Esophagus (tissue), 2 donors: ENCODE data around the gene RNF31. TPM values are rescaled to one million over a fixed set of nuclear protein-coding genes. Genes with fewer than 3 reads are reported as not detected.
"Not testable (repeated sequence)": the region's sequence is repeated elsewhere in the genome, so short reads cannot be mapped to it uniquely, and the experiment has no call there.

Experiments
- H3K27ac ChIP-seq, 2 donors: one replicate each; pipeline ENCODE4 v1.5.1; 2013; ENCODE audit warnings: low read depth in 2 of 2, mild to moderate bottlenecking in 2 of 2, inconsistent platforms in 1 of 2, low read length in 1 of 2, moderate library complexity in 1 of 2
- H3K27me3 ChIP-seq, 2 donors: one replicate each; pipeline ENCODE4 v1.6.1; 2013; ENCODE audit warnings: low read length in 2 of 2, control low read depth in 1 of 2, mild to moderate bottlenecking in 1 of 2; ENCODE audit not compliant: insufficient read depth in 2 of 2, control insufficient read depth in 1 of 2
- H3K36me3 ChIP-seq, 2 donors: one replicate each; pipeline ENCODE4 v1.6.1; 2013; ENCODE audit warnings: low read length in 1 of 2; ENCODE audit not compliant: control insufficient read depth in 2 of 2, insufficient read depth in 2 of 2
- H3K4me1 ChIP-seq, 2 donors: one replicate each; pipeline ENCODE4 v1.6.1; 2013; ENCODE audit warnings: low read length in 1 of 2; ENCODE audit not compliant: control insufficient read depth in 2 of 2, insufficient read depth in 2 of 2
- H3K4me3 ChIP-seq, 2 donors: one replicate each; pipeline ENCODE4 v1.5.1; 2013; ENCODE audit warnings: low read length in 2 of 2, mild to moderate bottlenecking in 2 of 2, low read depth in 1 of 2, moderate library complexity in 1 of 2
- H3K9me3 ChIP-seq, 2 donors: one replicate each; pipeline ENCODE4 v1.6.1; 2013; ENCODE audit warnings: mild to moderate bottlenecking in 2 of 2, low read depth in 1 of 2, low read length in 1 of 2, moderate library complexity in 1 of 2; ENCODE audit not compliant: control insufficient read depth in 2 of 2, insufficient read depth in 1 of 2
- WGBS, 2 donors: extraction: QIAGEN DNeasy Blood & Tissue Kit; methylation state at CpG; one replicate each; pipeline ENCODE4 v1.1.7; 2013; 5-methylcytosine and 5-hydroxymethylcytosine counted together
- polyA plus RNA-seq, 2 donors: library from polyadenylated mRNA; stranded (reverse); fragments of 200-250 nt; gene quantifications; one replicate each; pipeline ENCODE4 v1.2.3, GENCODE V29; 2013
- donor health status: healthy with polysubstance abuse.
- donor health status: Bipolar disorder and iron deficiency.

RNF31 gene
- 10 to 100 TPM; 27.4 to 70.6 TPM for polyA plus RNA-seq

- peak within 1 kb of the TSS; percentile 92 to 97 for H3K27ac ChIP-seq
- H3K27me3 ChIP-seq = no peaks in the 10 kb centered on the region
- peaks cover 0 to 14% of the 10 kb centered on the region in 2 donors for H3K4me1 ChIP-seq
- H3K9me3 ChIP-seq = no peaks in the 10 kb centered on the region
- 0 to 1% methylated on average over 57 of the region's 57 CpGs for whole genome bisulfite sequencing, 2 donors
- peaks cover 4 to 29% of the 10 kb centered on the region in 2 donors for H3K36me3 ChIP-seq
- H3K4me3 ChIP-seq = peak within 1 kb of the TSS; percentile 87 to 93
Observed at GRCh38 chr14:24146978-24147760, at the start of gene RNF31. RNF31 (plus strand) TSS chr14:24147498; CDS start chr14:24147699, 201 bp downstream.

- H3K4me1 ChIP-seq = peaks cover 2 to 15% of the 10 kb centered on the region in 2 donors
- 95% methylated on average over 16 of the region's 16 CpGs for WGBS, 2 donors
- peaks cover 3 to 6% of the 10 kb centered on the region in 2 donors for H3K36me3 ChIP-seq
- H3K9me3 ChIP-seq = no peaks in the 10 kb centered on the region
- no peak overlapping the region for H3K27ac ChIP-seq
- no peaks in the 10 kb centered on the region for H3K27me3 ChIP-seq
- H3K4me3 ChIP-seq = no peak overlapping the region
Observed at GRCh38 chr14:24098229-24098926, 48.9 kb upstream of the RNF31 start.

DNA sequence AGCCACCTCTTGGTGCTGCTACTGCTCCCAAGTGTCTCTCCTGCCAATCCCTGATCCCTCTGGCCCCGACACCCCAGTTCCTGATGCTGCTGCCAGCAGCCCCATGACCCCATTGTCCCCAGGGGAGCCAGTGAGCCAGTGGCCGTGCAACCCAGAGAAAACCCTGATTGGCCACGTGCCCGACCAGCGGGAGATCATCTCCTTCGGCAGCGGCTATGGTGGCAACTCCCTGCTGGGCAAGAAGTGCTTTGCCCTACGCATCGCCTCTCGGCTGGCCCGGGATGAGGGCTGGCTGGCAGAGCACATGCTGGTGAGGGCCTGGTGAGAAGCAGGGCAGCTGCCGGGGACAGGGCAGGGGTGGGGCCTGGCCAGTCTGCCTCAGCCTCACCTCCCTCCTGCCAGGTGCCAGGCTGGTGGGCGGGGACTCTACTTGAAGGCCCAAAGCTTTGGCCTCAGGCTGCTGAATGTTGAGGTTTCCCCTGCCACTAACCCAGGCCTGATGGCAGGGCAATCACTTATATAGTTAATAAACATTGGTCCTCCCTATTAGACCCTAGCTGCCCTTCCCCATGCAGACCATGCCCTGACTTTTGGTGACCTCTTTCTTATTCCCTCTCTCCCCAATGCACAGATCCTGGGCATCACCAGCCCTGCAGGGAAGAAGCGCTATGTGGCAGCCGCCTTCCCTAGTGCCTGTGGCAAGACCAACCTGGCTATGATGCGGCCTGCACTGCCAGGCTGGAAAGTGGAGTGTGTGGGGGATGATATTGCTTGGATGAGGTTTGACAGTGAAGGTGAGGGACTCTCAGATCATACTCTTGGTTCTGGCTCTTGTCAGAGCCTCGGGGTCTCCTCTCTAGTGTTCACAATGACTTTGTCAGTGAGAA lies 48.1 kb upstream of the RNF31 start:
- H3K27ac ChIP-seq = no peak overlapping the region
- no peaks in the 10 kb centered on the region for H3K27me3 ChIP-seq
- peaks cover 3 to 6% of the 10 kb centered on the region in 2 donors for H3K36me3 ChIP-seq
- 77 to 86% methylated on average over 17 of the region's 17 CpGs for WGBS, 2 donors
- no peak overlapping the region for H3K4me3 ChIP-seq
- H3K9me3 ChIP-seq = no peaks in the 10 kb centered on the region
- H3K4me1 ChIP-seq = peaks cover 2 to 12% of the 10 kb centered on the region in 2 donors

GRCh38 chr14:24100197-24100981 lies 46.9 kb upstream of the RNF31 start:
- Histone ChIP-seq H3K9me3 (no peaks in the 10 kb centered on the region), H3K4me1 (peaks cover 0 to 6% of the 10 kb centered on the region in 2 donors), H3K36me3 (peaks cover 3 to 6% of the 10 kb centered on the region in 2 donors), H3K27me3 (no peaks in the 10 kb centered on the region), H3K27ac (no peak overlapping the region), H3K4me3 (no peak overlapping the region)
- 75 to 82% methylated on average over 4 of the region's 4 CpGs for WGBS, 2 donors

DNA sequence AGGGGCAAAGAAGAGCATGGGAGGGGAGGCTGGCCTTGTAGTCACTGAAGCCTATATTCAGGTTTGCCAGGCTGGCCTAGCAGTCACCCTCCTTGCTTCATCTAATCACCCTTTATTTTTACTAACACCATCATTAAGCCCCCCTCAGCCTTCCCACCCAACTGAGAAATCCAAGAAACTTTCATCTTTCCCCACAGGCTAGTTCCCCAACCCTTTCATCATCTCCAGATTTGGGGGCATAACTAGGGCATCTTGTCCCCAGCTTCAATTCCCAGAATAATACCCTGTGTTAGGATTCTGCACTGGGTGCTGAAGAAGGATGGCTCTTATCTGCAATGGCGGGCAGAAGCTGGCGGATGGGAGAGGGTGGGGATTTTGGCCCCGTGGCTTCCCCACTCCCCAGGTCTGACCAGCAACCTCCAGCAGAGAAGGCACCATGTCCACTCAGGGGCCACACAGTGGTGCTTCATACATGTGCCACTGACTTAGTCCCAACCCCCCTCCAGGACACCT lies 46.3 kb upstream of the RNF31 start:
- H3K9me3 ChIP-seq = no peaks in the 10 kb centered on the region
- 91 to 100% methylated on average over 3 of the region's 3 CpGs for WGBS, 2 donors
- peaks cover 3 to 6% of the 10 kb centered on the region in 2 donors for H3K36me3 ChIP-seq
- H3K4me1 ChIP-seq = peaks cover 0 to 3% of the 10 kb centered on the region in 2 donors
- no peak overlapping the region for H3K27ac ChIP-seq
- no peaks in the 10 kb centered on the region for H3K27me3 ChIP-seq
- no peak overlapping the region for H3K4me3 ChIP-seq

GRCh38 chr14:24102357-24103048 lies 44.8 kb upstream of the RNF31 start:
- peaks cover 3 to 6% of the 10 kb centered on the region in 2 donors for H3K36me3 ChIP-seq
- H3K27me3 ChIP-seq = no peaks in the 10 kb centered on the region
- peaks cover 0 to 3% of the 10 kb centered on the region in 2 donors for H3K4me1 ChIP-seq
- H3K4me3 ChIP-seq = no peak overlapping the region
- 92 to 93% methylated on average over 7 of the region's 7 CpGs for WGBS, 2 donors
- no peak overlapping the region for H3K27ac ChIP-seq
- H3K9me3 ChIP-seq = no peaks in the 10 kb centered on the region

- WGBS, 2 donors = 92 to 93% methylated on average over 13 of the region's 13 CpGs
- no peaks in the 10 kb centered on the region for H3K9me3 ChIP-seq
- no peak overlapping the region for H3K4me3 ChIP-seq
- H3K27me3 ChIP-seq = no peaks in the 10 kb centered on the region
- H3K27ac ChIP-seq = no peak overlapping the region
- H3K36me3 ChIP-seq = peaks cover 0 to 3% of the 10 kb centered on the region in 2 donors
- H3K4me1 ChIP-seq = peaks cover 0 to 3% of the 10 kb centered on the region in 2 donors
Observed at GRCh38 chr14:24103451-24103850, 43.8 kb upstream of the RNF31 start.

DNA sequence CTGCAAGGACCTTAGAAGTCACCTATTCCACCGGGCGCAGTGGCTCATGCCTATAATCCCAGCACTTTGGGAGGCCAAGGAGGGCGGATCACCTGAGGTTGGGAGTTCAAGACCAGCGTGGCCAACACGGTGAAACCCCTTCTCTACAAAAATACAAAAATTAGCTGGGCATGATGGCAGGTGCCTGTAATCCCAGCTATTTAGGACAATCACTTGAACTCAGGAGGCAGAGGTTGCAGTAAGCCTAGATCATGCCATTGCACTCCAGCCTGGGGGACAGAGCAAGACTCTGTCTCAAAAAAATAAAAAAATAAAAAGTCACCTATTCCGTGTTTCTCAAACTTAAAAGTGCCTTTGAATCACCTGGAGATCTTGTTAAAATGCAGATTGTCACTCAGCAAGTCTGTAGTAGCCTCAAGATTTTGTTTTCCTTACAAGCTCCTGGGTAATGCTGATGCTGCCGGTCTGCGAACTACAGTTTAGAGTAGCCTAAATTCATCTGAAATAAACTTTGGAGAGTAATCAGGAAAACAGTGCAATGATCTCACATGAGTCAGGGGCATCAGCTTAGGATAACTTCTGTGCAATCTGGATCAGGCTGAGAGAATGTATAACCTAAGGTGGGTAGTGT lies 41.6 kb upstream of the RNF31 start:
- WGBS, 2 donors = 90 to 91% methylated on average over 8 of the region's 8 CpGs
- not testable (repeated sequence) for H3K36me3 ChIP-seq, H3K4me1 ChIP-seq, H3K27ac ChIP-seq, H3K9me3 ChIP-seq, H3K27me3 ChIP-seq, H3K4me3 ChIP-seq
